HG03039 (cell line): ENCODE results near the gene TMEM88.
"Not testable (repeated sequence)": the region's sequence is repeated elsewhere in the genome, so short reads cannot be mapped to it uniquely, and the experiment has no call there.

Experiments used
- ATAC-seq: cut with Tn5 transposase; IDR thresholded peaks from one replicate; pipeline ENCODE4 v1.9.1; 2021; ENCODE audit warnings: mild to moderate bottlenecking, moderate library complexity; ENCODE audit not compliant: unreplicated experiment

The TMEM88 gene, protein sequence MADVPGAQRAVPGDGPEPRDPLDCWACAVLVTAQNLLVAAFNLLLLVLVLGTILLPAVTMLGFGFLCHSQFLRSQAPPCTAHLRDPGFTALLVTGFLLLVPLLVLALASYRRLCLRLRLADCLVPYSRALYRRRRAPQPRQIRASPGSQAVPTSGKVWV

DNA sequence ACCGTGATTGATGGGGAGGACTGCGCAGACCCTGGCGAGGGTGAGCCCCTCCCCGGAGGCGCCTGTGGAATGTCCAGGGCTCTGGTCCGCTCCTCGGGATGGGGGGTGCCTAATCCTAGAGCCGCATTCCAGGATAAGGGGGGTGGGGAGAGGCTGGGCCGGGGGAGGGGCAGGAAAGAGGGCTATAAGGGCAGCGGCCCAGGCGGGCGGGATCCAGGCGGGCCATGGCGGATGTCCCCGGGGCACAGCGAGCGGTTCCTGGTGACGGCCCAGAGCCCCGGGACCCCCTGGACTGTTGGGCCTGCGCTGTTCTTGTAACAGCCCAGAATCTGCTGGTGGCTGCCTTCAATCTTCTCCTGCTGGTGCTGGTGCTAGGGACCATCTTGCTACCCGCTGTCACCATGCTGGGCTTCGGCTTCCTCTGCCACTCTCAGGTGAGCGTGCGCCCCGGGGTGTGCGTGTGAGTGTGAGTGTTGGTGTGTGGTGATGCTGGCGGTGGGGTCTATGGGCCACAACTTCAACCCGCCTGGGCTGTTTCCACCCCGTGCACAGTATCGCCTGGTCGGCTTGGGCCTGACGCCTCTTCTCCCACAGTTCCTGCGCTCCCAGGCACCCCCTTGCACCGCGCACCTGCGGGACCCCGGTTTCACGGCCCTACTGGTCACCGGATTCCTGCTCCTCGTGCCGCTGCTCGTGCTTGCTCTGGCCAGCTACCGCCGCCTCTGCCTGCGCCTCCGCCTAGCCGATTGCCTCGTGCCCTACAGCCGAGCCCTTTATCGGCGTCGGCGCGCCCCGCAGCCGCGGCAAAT, at the start of gene TMEM88:
Gene TMEM88, plus strand, starts transcription at position 216 of the 809 bp plus-strand sequence. Its CDS starts 9 bp downstream, at position 225.
- no peak for ATAC-seq

DNA sequence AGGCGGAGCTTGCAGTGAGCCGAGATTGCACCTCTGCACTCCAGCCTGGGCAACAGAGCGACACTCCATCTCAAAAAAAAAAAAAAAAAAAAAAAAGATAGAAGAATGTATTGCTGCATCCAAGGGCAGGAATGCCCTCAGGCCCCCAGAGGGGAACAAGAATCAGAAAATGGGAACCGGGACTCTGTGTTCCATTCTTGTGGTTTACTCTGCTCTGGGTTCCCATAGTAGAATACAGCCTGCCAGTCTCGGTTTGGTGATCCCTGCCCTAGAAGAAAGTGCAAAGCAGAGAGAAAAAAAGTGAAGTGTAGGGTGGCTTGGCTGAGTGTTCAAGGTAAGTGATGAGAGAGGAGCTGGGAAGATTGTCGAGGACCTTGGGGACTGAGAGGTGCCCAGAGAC, 48.3 kb upstream of the TMEM88 start:
- no peak for ATAC-seq

DNA sequence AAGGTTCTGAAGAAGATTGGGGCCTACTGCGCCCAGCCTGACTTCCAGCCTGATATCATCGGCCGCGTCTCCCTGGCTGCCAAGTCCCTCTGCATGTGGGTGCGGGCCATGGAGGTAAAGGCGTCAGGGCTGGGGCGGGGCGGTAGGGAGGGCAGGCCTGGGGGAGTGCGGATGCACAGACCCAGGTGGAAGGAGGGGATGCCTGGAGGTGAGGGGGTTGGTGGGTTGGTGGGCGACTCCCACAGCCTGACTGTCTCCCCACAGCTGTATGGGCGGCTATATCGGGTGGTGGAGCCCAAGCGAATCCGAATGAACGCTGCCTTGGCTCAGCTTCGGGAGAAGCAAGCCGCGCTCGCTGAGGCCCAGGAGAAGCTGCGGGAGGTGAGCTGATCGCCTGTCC, 47.7 kb upstream of the TMEM88 start:
- ATAC-seq, result no peak

- no peak for ATAC-seq
Observed at GRCh38 chr17:7809086-7809790, 45.6 kb upstream of the TMEM88 start.

DNA sequence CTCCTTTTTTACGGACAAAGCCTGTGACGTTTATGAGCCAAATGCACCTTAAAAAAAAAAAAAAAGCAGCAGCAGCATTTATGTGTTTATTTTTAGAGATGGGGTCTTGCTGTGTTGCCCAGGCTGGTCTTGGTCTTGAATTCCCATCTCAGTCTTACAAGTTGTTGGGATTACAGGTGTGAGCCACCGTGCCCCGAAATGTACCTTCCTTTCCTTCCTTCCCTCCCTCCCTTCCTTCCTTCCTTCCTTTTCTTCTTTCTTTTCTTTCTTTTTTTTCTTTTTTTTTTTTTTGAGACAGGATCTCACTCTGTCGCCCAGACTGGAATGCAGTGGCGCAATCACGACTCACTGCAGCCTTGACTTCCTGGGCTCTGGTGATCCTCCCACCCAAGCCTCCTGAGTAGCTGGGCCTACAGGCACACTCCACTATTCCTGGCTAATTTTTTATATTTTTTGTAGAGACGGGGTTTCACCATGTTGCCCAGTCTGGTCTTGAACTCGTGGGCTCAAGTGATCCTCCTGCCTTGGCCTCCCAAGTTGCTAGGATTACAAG, 45.0 kb upstream of the TMEM88 start:
- not testable (repeated sequence) for ATAC-seq

- ATAC-seq, result no peak
Observed at GRCh38 chr17:7811251-7811650, 43.6 kb upstream of the TMEM88 start.

DNA sequence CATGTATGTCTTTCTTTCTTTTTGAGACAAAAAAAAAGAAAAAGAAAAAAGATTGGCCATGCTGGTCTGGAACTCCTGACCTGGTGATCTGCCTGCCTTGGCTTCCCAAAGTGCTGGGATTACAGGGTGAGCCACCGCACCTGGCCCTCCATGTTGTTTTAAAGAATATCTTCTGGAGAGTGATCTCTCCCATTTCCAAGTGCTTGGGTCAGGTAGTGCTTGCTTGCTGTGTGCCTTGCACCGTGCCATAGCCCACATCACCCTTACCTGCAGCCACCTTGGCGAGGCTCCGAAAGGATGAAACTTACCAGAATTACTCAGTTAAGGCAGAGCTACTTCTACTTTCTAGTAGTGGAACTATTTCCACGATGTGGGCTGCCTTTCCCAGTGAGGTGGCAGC, 39.9 kb upstream of the TMEM88 start:
- no peak for ATAC-seq

DNA sequence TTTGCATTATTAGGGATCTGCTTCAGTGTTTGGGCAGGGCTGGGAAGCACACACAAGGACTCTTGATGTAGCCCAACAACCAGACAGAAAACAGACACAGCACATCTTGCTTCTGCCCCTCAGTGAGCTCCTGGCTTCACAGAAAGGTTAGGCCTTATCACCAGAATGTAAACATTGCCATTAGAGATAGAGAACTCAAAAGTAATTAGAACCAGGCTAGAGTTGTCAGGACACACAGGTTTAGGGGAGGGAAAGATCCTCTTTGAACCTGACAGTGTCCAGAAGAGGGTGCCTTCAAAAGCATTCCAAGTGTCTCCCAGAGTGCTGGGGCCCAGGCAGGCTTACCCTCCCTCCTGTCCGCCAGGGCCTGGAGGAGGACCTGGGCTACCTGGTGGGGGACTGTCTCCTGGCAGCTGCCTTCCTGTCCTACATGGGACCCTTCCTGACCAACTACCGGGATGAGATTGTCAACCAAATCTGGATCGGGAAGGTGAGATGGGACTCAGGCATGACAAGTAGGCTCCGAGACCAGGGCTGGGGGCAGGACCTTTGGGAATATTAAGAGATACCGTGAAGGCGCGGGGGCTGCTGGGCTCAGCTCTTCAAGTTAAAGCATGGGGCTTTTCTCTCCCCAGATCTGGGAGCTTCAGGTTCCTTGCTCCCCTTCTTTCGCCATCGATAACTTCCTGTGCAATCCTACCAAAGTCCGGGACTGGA, 37.8 kb upstream of the TMEM88 start:
- ATAC-seq, result no peak

- ATAC-seq, result no peak
Observed at GRCh38 chr17:7817643-7817964, 37.3 kb upstream of the TMEM88 start.

GRCh38 chr17:7818026-7818425, 36.8 kb upstream of the TMEM88 start:
- ATAC-seq, result no peak

DNA sequence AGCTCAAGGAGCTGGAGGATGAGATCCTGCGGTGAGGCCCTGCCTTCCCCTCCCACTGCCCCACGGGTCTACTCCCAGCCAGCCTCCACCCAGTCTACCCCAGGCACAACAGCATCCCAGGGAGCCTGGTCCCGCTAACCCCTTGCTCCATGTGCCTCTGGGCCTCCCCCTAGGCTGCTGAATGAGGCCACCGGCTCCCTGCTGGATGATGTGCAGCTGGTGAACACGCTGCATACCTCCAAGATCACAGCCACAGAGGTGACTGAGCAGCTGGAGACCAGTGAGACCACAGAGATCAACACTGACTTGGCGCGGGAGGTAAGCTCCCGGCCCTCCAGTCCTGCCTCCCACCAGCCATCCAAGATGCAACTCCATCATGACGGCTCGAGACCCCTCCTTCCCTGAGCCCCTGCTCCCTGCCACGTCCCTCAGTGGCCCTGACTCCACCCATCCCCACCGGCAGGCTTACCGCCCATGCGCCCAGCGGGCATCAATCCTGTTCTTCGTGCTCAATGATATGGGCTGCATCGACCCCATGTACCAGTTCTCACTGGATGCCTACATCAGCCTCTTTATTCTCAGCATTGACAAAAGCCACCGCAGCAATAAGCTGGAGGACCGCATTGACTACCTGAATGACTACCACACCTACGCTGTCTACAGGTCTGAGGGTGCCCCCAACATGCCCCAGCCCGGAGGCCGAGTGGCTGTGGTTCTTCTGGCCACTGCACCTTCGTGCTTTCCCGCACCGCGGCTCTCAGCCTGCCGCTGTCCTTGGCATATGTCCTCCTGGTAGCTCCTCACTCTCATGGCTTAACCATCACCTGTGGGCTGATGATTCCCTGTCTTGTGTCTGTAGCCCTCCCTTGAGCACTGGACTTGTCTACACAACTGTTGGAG, 35.9 kb upstream of the TMEM88 start:
- ATAC-seq, result no peak

- no peak for ATAC-seq
Observed at GRCh38 chr17:7820231-7820630, 34.6 kb upstream of the TMEM88 start.

DNA sequence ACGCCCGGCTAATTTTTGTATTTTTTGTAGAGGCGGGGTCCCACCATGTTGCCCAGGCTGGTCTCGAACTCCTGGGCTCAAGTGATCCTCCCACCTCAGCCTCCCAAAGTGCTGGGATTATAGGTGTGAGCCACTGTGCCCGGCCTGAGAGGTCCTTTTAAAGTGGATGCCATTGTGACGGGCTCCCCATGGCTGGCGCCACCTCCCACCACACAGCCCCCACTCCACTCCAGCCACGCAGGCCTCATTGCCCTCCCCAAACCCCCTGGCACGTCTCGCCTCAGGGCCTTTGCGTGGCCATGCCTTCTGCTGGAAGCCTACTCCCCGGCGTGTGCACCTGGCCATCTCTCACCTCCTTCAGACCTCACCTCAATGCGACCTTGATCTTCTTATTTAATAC, 32.7 kb upstream of the TMEM88 start:
- no peak for ATAC-seq

DNA sequence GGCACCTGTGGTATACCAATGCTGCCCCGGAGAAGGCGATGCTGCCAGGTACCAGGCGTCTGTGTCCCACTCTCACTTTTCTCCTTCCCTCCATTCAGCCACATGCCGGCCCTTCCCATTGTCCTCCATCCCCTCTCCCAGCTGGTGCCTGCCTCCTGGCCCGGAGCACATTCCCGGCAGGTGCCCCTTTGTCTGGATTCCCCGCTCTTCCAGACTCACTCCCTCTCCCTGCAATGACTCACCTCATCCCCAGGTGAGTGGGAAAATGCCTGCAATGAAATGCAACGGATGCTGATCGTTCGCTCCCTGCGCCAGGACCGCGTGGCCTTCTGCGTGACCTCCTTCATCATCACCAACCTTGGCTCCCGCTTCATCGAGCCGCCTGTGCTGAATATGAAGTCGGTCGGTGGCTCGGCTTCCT, 31.3 kb upstream of the TMEM88 start:
- no peak for ATAC-seq

DNA sequence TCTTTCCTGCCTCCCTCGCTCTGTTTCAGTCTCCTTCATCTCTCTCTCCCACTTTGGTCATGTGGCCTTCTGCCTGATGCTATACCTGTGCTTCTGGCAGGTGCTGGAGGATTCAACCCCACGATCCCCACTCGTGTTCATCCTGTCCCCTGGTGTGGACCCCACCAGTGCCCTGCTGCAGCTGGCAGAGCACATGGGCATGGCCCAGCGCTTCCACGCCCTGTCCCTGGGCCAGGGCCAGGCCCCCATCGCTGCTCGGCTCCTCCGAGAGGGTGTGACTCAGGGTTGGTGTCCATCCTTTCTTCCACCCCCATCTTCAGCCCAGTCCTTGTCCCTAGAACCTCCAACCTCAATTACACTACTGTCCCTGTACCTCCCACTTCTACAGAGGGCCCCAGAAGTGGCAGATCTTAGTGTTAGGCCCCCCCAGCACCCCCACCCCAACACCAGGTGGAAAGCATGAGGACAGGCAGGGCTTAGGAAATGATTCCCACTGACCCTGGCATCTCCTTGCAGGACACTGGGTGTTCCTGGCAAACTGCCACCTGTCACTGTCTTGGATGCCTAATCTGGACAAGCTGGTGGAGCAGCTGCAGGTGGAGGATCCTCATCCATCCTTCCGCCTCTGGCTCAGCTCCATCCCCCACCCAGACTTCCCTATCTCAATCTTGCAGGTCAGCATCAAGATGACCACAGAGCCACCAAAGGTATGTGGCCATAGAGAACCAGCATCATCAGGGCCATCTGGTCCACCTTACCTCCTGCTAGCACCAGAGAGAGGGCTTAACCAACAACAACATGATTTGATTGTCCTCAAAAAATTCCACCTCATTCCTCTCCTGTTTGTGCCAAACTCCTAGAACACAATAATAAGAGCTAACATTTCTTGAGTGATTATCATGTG, 30.6 kb upstream of the TMEM88 start:
- ATAC-seq, result no peak

DNA sequence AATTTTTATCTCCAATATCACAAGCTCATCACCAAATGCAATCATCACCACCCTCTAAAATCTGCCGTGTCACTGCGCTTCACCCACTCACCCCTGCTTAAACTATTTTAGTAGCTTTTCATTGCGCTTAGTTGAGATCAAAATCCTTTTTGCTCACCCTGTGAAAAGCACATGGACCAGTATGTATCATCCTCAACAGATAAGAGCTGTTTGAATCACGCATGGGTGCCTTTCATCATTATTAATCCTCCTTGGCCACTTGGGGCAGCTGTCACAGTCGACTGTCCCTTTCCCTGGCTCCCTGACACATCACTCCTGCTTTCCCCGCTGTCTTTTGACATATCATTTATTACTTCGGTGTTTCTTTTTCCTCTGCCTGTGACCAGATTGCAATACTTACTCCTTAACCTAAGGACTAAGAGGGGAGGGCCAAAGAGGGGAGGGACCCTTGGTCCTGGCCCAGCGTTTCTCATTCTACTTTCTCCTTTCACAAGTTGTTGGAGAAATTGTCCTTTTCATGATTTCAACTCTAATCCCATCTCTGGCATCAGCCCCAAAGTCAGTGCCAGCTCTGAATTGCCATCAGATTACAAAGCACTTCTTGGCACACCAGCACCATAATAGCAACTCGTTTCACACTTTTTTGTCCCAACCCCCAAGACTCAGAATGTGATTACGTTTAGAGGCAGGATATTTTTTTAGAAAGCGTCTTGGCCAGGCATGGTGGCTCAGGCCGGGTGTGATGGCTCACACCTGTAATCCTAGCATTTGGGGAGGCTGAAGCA, 29.5 kb upstream of the TMEM88 start:
- ATAC-seq, result no peak

DNA sequence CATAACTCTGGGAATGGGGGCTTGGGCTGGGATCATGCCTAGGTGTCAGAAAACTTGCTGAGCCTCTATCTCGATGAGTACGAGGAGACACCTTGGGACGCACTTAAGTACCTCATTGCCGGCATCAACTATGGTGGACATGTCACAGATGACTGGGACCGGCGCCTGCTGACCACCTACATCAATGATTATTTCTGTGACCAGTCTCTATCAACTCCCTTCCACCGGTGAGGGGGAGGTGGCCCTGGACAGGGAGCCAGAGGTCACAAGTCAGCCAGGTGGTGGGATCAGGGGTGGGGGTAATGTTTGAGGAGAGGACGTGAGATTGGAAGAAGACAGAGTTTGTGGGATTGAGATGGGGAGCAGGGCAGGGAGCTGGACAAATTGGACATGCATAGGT, 24.2 kb upstream of the TMEM88 start:
- no peak for ATAC-seq

GRCh38 chr17:7831233-7831632, 23.6 kb upstream of the TMEM88 start:
- no peak for ATAC-seq
